OCI-LY3 (cell line): ENCODE data around the gene RAB25.

Source experiments
- H2AFZ ChIP-seq: fragments of 200-600, 300-600 bp; shearing (Covaris generic); 2 replicates; pipeline ENCODE4 v1.6.0; 2014; ENCODE audit warnings: antibody characterized with exemption, low read depth, low read length
- H3K27ac ChIP-seq: fragments of 200-600, 300-600 bp; sonication (generic); 2 replicates; pipeline ENCODE4 v1.5.1; 2014; ENCODE audit warnings: mild to moderate bottlenecking, low read length, moderate library complexity, mixed read lengths
- H3K27me3 ChIP-seq: fragments of 200-600, 300-600 bp; sonication (generic); 2 replicates; pipeline ENCODE4 v1.6.1; 2014; ENCODE audit warnings: low read depth, low read length, mixed read lengths
- H3K36me3 ChIP-seq: fragments of 200-600, 300-600 bp; sonication (generic); replicated peaks from 2 replicates; pipeline ENCODE3; 2014; ENCODE audit warnings: low read depth, low read length, mixed read lengths
- H3K4me1 ChIP-seq: fragments of 300-600, 200-600 bp; sonication (generic); 2 replicates; pipeline ENCODE4 v1.6.1; 2014; ENCODE audit warnings: low read length, mixed read lengths
- H3K4me2 ChIP-seq: fragments of 200-600, 300-600 bp; sonication (generic); 2 replicates; pipeline ENCODE4 v1.6.1; 2014; ENCODE audit warnings: low read length, mixed read lengths
- H3K4me3 ChIP-seq: fragments of 300-600, 200-600 bp; sonication (generic); 2 replicates; pipeline ENCODE4 v1.5.1; 2014; ENCODE audit warnings: antibody characterized with exemption, mild to moderate bottlenecking, low read length, moderate library complexity
- H3K79me2 ChIP-seq: fragments of 300-600, 200-600 bp; shearing (Covaris generic); 2 replicates; pipeline ENCODE4 v1.6.1; 2014; ENCODE audit warnings: mild to moderate bottlenecking, low read length, mixed read lengths
- H3K9ac ChIP-seq: fragments of 300-600, 200-600 bp; shearing (Covaris generic); 2 replicates; pipeline ENCODE4 v1.6.0; 2014; ENCODE audit warnings: mild to moderate bottlenecking, low read length, moderate library complexity
- H3K9me3 ChIP-seq: fragments of 200-600, 300-600 bp; shearing (Covaris generic); 2 replicates; pipeline ENCODE4 v1.6.1; 2014; ENCODE audit warnings: low read length, mixed read lengths; ENCODE audit not compliant: insufficient read depth
- H4K20me1 ChIP-seq: fragments of 200-600, 300-600 bp; sonication (generic); 2 replicates; pipeline ENCODE4 v1.6.1; 2016; ENCODE audit warnings: low read length, mixed read lengths; ENCODE audit not compliant: insufficient read depth
- EZH2phosphoT487 ChIP-seq: fragments of 200-600 bp; shearing (Covaris generic); IDR thresholded peaks from 2 replicates; pipeline ENCODE4 v1.6.1; 2018; ENCODE audit warnings: antibody characterized with exemption, mixed run types, low read depth
- TF ChIP-seq, protein P1 (sequence below): fragments of 200-600, 300-600 bp; sonication (generic); IDR thresholded peaks from 2 replicates; pipeline ENCODE4 v1.5.1; 2014; ENCODE audit warnings: antibody characterized with exemption, low read length, low read depth

RAB25 gene

DNA sequence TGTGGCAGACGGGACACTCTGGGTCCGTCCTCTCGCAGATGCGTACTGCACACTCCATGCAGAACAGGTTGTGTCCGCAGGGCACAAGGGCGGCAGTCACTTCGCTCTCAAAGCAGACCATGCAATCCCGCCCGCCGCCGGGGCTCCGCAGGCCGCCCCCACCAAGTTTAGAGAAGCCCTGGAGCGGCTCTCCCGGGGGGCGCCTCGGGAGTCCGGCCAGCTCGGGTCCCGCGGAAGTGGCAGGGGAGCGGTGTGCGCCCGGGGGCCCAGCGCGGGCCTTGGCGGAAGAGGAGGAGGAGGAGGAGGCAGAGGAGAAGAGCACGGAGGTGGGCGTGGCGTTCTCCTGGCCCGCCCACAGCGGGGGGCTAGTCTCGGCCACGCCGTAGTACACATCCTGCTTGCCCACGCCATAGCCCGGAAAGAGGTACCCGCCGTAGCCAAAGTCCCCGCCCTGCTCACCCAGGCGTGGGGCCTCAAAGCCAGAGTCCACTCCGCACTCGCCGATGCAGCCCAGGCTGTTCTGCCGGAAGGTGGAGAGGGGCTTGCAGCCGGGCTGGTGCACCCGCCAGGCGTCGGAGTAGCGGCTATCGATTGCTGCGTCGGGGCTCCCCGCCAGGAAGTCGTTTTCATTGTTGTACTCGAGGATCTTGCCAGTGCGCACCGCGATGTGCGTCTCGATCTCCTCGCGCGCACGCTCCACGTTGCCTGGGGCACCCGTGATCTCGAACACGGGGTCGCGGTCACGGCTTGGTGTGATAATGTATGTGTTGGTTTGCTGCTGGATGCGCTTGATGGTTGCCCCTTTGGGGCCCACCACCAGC, 15.9 kb downstream of the RAB25 start:
- H3K4me1 ChIP-seq = peaks cover 6% of the 10 kb centered on the region; the same call in 1 of the 2 replicates
- no peak overlapping the region for H3K27ac ChIP-seq
- H3K4me2 ChIP-seq = no peak overlapping the region
- no peak overlapping the region for H3K9ac ChIP-seq
- H3K9me3 ChIP-seq = no peaks in the 10 kb centered on the region
- H3K27me3 ChIP-seq = no peaks in the 10 kb centered on the region
- H3K79me2 ChIP-seq = no peaks in the 10 kb centered on the region
- H3K4me3 ChIP-seq = no peak overlapping the region
- no peaks in the 10 kb centered on the region for H3K36me3 ChIP-seq
- no peaks in the 10 kb centered on the region for H4K20me1 ChIP-seq
- no peak overlapping the region for H2AFZ ChIP-seq
- TF ChIP-seq EZH2phosphoT487 = no peak
- TF ChIP-seq, protein P1, sequence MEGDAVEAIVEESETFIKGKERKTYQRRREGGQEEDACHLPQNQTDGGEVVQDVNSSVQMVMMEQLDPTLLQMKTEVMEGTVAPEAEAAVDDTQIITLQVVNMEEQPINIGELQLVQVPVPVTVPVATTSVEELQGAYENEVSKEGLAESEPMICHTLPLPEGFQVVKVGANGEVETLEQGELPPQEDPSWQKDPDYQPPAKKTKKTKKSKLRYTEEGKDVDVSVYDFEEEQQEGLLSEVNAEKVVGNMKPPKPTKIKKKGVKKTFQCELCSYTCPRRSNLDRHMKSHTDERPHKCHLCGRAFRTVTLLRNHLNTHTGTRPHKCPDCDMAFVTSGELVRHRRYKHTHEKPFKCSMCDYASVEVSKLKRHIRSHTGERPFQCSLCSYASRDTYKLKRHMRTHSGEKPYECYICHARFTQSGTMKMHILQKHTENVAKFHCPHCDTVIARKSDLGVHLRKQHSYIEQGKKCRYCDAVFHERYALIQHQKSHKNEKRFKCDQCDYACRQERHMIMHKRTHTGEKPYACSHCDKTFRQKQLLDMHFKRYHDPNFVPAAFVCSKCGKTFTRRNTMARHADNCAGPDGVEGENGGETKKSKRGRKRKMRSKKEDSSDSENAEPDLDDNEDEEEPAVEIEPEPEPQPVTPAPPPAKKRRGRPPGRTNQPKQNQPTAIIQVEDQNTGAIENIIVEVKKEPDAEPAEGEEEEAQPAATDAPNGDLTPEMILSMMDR = no peak

DNA sequence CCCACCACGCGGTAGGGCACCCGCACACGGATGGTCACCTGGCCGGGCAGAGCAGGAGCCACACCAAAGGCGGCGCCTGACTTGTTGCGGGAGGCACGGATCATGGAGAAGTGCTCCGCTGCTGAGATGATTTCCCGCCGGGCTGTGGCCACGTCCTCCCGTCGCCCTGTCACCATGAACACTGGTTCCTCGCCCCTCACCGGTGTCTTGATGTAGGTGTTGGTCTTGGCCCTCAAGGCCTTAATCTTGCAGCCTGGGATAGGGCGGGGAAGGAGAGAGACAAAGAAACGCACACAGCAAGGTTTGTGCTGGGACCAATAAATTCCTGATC, 16.4 kb downstream of the RAB25 start:
- Histone ChIP-seq H3K9me3 (no peaks in the 10 kb centered on the region), H4K20me1 (no peaks in the 10 kb centered on the region), H3K36me3 (no peaks in the 10 kb centered on the region), H2AFZ (no peak overlapping the region), H3K27me3 (no peaks in the 10 kb centered on the region), H3K79me2 (no peaks in the 10 kb centered on the region), H3K9ac (no peak overlapping the region), H3K4me3 (no peak overlapping the region), H3K27ac (no peak overlapping the region), H3K4me2 (no peak overlapping the region), H3K4me1 (peaks cover 6% of the 10 kb centered on the region; the same call in 1 of the 2 replicates)
- TF ChIP-seq, protein P1 = no peak
- no peak for TF ChIP-seq EZH2phosphoT487

DNA sequence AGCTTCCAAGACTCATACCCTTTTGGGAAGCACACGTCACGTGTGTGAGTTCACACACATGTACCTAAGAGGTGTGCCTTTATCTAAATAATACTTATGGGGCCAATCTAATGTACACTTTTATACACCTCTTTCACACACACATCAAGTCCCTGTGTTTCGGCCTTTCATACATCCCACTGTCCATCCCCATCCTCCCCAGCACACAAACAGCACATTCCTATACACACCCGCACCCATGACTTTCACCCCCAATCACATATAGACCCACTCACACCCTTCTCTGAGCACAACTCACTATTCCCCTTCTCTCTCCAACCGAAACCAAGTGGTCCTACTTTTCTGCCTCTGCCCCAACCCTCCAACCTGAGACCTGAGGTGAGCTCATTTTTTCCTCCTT, 17.8 kb downstream of the RAB25 start:
- Histone ChIP-seq H3K9me3 (no peaks in the 10 kb centered on the region), H3K4me3 (no peak overlapping the region), H3K9ac (no peak overlapping the region), H3K27ac (no peak overlapping the region), H3K4me1 (peaks cover 10% of the 10 kb centered on the region; the same call in 1 of the 2 replicates), H3K27me3 (peaks cover 9% of the 10 kb centered on the region), H3K79me2 (no peaks in the 10 kb centered on the region), H2AFZ (no peak overlapping the region), H3K36me3 (no peaks in the 10 kb centered on the region), H4K20me1 (no peaks in the 10 kb centered on the region), H3K4me2 (no peak overlapping the region)
- TF ChIP-seq EZH2phosphoT487 = no peak
- TF ChIP-seq, protein P1 = no peak

DNA sequence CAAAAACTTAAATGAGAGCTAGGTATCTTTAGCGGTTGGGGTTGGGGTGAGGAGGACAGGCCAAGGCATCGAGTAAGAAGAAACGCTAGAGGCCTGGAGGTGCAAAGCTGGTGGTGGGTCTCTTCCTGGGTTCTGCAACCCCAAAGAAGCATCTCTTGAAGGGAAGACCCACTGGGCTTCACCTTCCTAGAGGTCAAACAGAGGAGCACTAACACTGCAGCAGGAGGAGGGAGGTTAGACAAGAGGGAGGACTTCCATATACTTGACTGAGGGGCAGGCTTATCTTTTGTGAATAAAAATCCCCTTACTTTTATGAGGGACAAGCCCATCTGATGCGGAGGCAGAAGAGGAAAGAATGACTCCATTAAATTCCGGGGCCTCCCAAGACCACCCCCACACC, 18.8 kb downstream of the RAB25 start:
- Histone ChIP-seq H3K27me3 (peaks cover 19% of the 10 kb centered on the region), H3K9ac (no peak overlapping the region), H3K36me3 (no peaks in the 10 kb centered on the region), H3K4me1 (peaks cover 19% of the 10 kb centered on the region), H3K79me2 (no peaks in the 10 kb centered on the region), H3K4me3 (no peak overlapping the region), H4K20me1 (no peaks in the 10 kb centered on the region), H3K4me2 (no peak overlapping the region), H2AFZ (no peak overlapping the region), H3K27ac (no peak overlapping the region), H3K9me3 (no peaks in the 10 kb centered on the region)
- TF ChIP-seq EZH2phosphoT487 = no peak
- TF ChIP-seq, protein P1 = no peak
